Measurements from ENCODE around the gene SLC31A2.
"Not testable (repeated sequence)": the region's sequence is repeated elsewhere in the genome, so short reads cannot be mapped to it uniquely, and the experiment has no call there.

The SLC31A2 gene

GRCh38 chr9:113131689-113132151, 19.1 kb upstream of the SLC31A2 start:
- DNase-seq (ENCODE audit: low spot score), result no peak
- no peak for TF ChIP-seq CTCF (IDR thresholded peaks at IDR 0.05; ENCODE audit: extremely low read depth, missing control alignments)

- TF ChIP-seq CTCF (IDR thresholded peaks at IDR 0.05; ENCODE audit: extremely low read depth, missing control alignments), result no peak
- no peak for DNase-seq (ENCODE audit: low spot score)
Observed at GRCh38 chr9:113137196-113138168, 13.3 kb upstream of the SLC31A2 start.

GRCh38 chr9:113138760-113139159, 12.0 kb upstream of the SLC31A2 start:
- no peak for TF ChIP-seq CTCF (IDR thresholded peaks at IDR 0.05; ENCODE audit: extremely low read depth, missing control alignments)
- no peak for DNase-seq (ENCODE audit: low spot score)

GRCh38 chr9:113139225-113139829, 11.5 kb upstream of the SLC31A2 start:
- no peak for TF ChIP-seq CTCF (IDR thresholded peaks at IDR 0.05; ENCODE audit: extremely low read depth, missing control alignments)
- DNase-seq (ENCODE audit: low spot score), result no peak

- DNase-seq (ENCODE audit: low spot score), result no peak
- TF ChIP-seq CTCF (IDR thresholded peaks at IDR 0.05; ENCODE audit: extremely low read depth, missing control alignments), result no peak
Observed at GRCh38 chr9:113139953-113140352, 10.9 kb upstream of the SLC31A2 start.

- not testable (repeated sequence) for DNase-seq (ENCODE audit: low spot score)
Observed at GRCh38 chr9:113140896-113141295, 9.9 kb upstream of the SLC31A2 start.

GRCh38 chr9:113143432-113144227, 7.2 kb upstream of the SLC31A2 start:
- DNase-seq (ENCODE audit: low spot score), result no peak
- TF ChIP-seq CTCF (IDR thresholded peaks at IDR 0.05; ENCODE audit: extremely low read depth, missing control alignments), result no peak
